K562 (cell line): ENCODE results near the gene COL1A1. TPM values are rescaled to one million over a fixed set of nuclear protein-coding genes. Genes with fewer than 3 reads are reported as not detected.
A peak's percentile ranks its signal among the peaks of the same experiment; 100 is the strongest.

Experiments used
- BMI1 ChIP-seq: fragments of 150-350 bp; IDR thresholded peaks from 2 replicates; pipeline ENCODE4 v1.6.1; 2014; ENCODE audit warnings: low read length
- CHD4 ChIP-seq: fragments of 200-600 bp; sonication (generic); IDR thresholded peaks from 3 replicates; pipeline ENCODE4 v1.6.1; 2012; ENCODE audit warnings: low read depth, mild to moderate bottlenecking, mixed read lengths, low read length, inconsistent platforms; ENCODE audit not compliant: insufficient read depth, insufficient replicate concordance, poor library complexity, severe bottlenecking
- ESRRA ChIP-seq: fragments of 450-650 bp; IDR thresholded peaks from 2 replicates; pipeline ENCODE4 v1.6.1; 2014; ENCODE audit warnings: low read depth, mild to moderate bottlenecking, moderate library complexity, borderline replicate concordance
- FOXK2 ChIP-seq, 2 experiments: fragments of 450-650 bp; IDR thresholded peaks in 1 of 2; conservative IDR thresholded peaks in 1 of 2; 2 replicates each; pipeline ENCODE4 v1.6.1; 2016; ENCODE audit warnings: low read depth in 2 of 2, mild to moderate bottlenecking in 1 of 2
- FOXM1 ChIP-seq, 2 experiments: fragments of 450-650 bp in 1 of 2; sonication (generic) in 1 of 2; formaldehyde crosslinking in 1 of 2; IDR thresholded peaks; 2 replicates each; pipeline versions ENCODE4 v1.6.1 to v1.9.0; 2017 to 2022; ENCODE audit warnings: low read depth in 2 of 2, mild to moderate bottlenecking in 2 of 2, missing genetic modification reagents in 1 of 2, moderate library complexity in 1 of 2
- POLR2AphosphoS5 ChIP-seq: IDR thresholded peaks from 2 replicates; pipeline ENCODE4 v1.6.1; 2011; ENCODE audit warnings: mild to moderate bottlenecking, low read depth, low read length, moderate library complexity; ENCODE audit not compliant: control insufficient read depth, insufficient read depth
- RBM15 ChIP-seq: fragments of 200-400 bp; formaldehyde crosslinking; IDR thresholded peaks from 2 replicates; pipeline ENCODE4 v1.6.1; 2018; ENCODE audit warnings: mild to moderate bottlenecking, low read length, moderate library complexity; ENCODE audit not compliant: insufficient read depth
- RBM17 ChIP-seq: fragments of 200-400 bp; formaldehyde crosslinking; IDR thresholded peaks from 2 replicates; pipeline ENCODE4 v1.6.1; 2017; ENCODE audit warnings: low read depth, mild to moderate bottlenecking, low read length, borderline replicate concordance
- SMAD3 ChIP-seq: fragments of 450-650 bp; formaldehyde crosslinking; conservative IDR thresholded peaks from 2 replicates; pipeline ENCODE4 v1.4.0; 2020; ENCODE audit warnings: mild to moderate bottlenecking
- TCF15 ChIP-seq: fragments of 250-450 bp; sonication (Bioruptor Pico); IDR thresholded peaks from 2 replicates; pipeline ENCODE4 v1.8.0; 2022; ENCODE audit warnings: moderate library complexity, mild to moderate bottlenecking, inconsistent platforms
- TEAD2 ChIP-seq: fragments of 450-650 bp; IDR thresholded peaks from 2 replicates; pipeline ENCODE4 v1.6.1; 2016; ENCODE audit warnings: missing genetic modification characterization, control low read depth, missing compliant biosample characterization
- TSC22D4 ChIP-seq: fragments of 450-650 bp; IDR thresholded peaks from 2 replicates; pipeline ENCODE4 v1.6.1; 2016; ENCODE audit warnings: missing genetic modification characterization, missing biosample characterization, control low read depth
- ZNF655 ChIP-seq: fragments of 250-450 bp; sonication (Bioruptor Pico); IDR thresholded peaks from 2 replicates; pipeline ENCODE4 v1.5.0; 2021
- ZNF717 ChIP-seq: fragments of 250-450 bp; sonication (Bioruptor Pico); IDR thresholded peaks from 2 replicates; pipeline ENCODE4 v1.5.0; 2021
- ZNF740 ChIP-seq, 3 experiments: fragments of 200-800 bp in 1 of 3; sonication (Bioruptor generic) in 1 of 3; sonication (generic) in 1 of 3; formaldehyde crosslinking in 1 of 3; IDR thresholded peaks; 2 replicates each; pipeline versions ENCODE4 v1.6.1 to v1.8.0; 2016 to 2022; ENCODE audit warnings: mild to moderate bottlenecking in 2 of 3, missing compliant biosample characterization in 2 of 3, missing genetic modification characterization in 2 of 3, missing genetic modification reagents in 1 of 3
- polyA plus RNA-seq, 8 experiments: library from polyadenylated mRNA; depleted of rRNA in 4 of 8; stranded (reverse) in 5 of 8; unstranded in 3 of 8; fragments of >200 nt; fragmentation: Nextera tagmentation in 2 of 8; fragmentation: Illumina TruSeq in 1 of 8; extraction: Ambion mirVana in 2 of 8; extraction: Trizol in 1 of 8; gene quantifications; 2 replicates each; pipeline versions ENCODE4 v1.2.1 to v1.2.3, GENCODE V29; 2011 to 2014; ENCODE audit warnings: inconsistent platforms in 1 of 8, missing spikeins in 1 of 8
- total RNA-seq, 7 experiments: library from RNA; depleted of rRNA in 6 of 7; stranded (reverse); fragments of >200 nt in 6 of 7; fragmentation: Illumina TruSeq in 2 of 7; extraction: Trizol in 2 of 7; gene quantifications; 2 replicates each; pipeline versions ENCODE4 v1.2.1 to v1.2.3, GENCODE V29; 2011 to 2021; ENCODE audit warnings: low replicate concordance in 1 of 7
- TF ChIP-seq, protein P1 (sequence below): fragments of 250-450 bp; sonication (Bioruptor Pico); IDR thresholded peaks from 2 replicates; pipeline ENCODE4 v1.4.0; 2020; ENCODE audit warnings: mild to moderate bottlenecking, moderate library complexity
- TF ChIP-seq, protein P2 (sequence below), 2 experiments: fragments of 250-450 bp in 1 of 2; fragments of 450-650 bp in 1 of 2; sonication (Bioruptor Pico) in 1 of 2; IDR thresholded peaks; 2 replicates each; pipeline versions ENCODE4 v1.6.1 to v1.8.0; 2016 to 2021; ENCODE audit warnings: mild to moderate bottlenecking in 2 of 2, moderate library complexity in 2 of 2, missing compliant biosample characterization in 1 of 2, missing genetic modification characterization in 1 of 2

COL1A1 gene
- total and polyA plus RNA-seq, 9 of the 15 experiments (the other 6 are each of a cell fraction or from before 2014, with no cell fraction given): 0.04 to 3.4 (median 0.18) TPM

DNA sequence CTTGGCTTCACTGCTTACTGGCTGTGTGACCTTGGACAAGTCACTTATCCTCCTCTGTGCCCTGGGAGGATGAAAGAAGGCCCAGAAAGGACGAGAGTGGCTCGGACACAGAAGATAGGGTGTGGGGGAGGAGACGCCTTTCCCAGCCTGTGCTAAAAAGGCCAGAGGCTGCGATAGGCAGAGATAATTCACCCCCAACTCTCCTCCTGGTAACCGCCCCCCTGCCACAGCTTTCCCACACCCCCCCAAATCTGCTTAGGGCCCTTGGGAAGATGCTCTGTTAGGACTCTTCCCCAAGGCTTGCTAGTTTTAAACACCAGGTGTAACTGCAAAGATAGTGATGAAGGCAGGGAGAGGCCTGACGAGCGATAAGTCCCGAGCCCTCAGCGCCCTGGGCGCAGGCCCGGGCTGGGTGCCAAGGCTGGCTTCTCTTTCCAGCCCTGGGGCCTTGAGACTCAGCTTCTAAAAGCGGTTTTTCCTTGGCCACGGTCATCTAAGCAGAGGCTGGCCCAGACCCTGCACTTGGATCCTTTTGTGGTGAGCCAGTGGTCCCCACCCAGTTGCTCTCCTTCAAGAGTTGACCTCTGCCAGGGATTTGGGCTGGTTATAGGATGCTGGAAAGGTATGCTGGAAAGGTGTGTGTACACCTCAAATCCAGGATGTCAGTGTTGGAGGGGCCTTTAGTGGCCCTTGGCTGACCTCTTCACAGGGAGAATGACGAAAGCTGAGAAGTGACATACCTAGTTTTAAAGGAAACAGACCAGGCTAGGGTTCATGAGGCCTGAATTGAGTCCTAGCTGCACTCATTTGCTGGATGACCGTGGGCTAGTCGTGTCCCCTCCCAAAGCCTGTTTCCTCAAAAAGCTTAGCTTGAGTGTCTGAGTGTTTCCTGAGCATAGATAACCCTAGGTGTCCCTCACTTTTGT, 47.5 kb downstream of the COL1A1 start (continued):
- TF ChIP-seq, protein P1, sequence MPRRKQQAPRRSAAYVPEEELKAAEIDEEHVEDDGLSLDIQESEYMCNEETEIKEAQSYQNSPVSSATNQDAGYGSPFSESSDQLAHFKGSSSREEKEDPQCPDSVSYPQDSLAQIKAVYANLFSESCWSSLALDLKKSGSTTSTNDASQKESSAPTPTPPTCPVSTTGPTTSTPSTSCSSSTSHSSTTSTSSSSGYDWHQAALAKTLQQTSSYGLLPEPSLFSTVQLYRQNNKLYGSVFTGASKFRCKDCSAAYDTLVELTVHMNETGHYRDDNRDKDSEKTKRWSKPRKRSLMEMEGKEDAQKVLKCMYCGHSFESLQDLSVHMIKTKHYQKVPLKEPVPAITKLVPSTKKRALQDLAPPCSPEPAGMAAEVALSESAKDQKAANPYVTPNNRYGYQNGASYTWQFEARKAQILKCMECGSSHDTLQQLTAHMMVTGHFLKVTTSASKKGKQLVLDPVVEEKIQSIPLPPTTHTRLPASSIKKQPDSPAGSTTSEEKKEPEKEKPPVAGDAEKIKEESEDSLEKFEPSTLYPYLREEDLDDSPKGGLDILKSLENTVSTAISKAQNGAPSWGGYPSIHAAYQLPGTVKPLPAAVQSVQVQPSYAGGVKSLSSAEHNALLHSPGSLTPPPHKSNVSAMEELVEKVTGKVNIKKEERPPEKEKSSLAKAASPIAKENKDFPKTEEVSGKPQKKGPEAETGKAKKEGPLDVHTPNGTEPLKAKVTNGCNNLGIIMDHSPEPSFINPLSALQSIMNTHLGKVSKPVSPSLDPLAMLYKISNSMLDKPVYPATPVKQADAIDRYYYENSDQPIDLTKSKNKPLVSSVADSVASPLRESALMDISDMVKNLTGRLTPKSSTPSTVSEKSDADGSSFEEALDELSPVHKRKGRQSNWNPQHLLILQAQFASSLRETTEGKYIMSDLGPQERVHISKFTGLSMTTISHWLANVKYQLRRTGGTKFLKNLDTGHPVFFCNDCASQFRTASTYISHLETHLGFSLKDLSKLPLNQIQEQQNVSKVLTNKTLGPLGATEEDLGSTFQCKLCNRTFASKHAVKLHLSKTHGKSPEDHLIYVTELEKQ (CRISPR knock-in tag): no peak
- TF ChIP-seq FOXK2 (conservative IDR thresholded peaks at IDR 0.05 in 1 of 2, IDR thresholded peaks at IDR 0.05 in 1 of 2; ENCODE audit: low read depth in 2 of 2) (no peak), CHD4 (no peak), BMI1 (no peak), ESRRA (peak; percentile 80), FOXM1 (IDR thresholded peaks at IDR 0.05; ENCODE audit: low read depth) (peak; percentile 45; the same call in 1 of the 2 replicates), FOXM1 (CRISPR knock-in tag; IDR thresholded peaks at IDR 0.05; ENCODE audit: low read depth) (no peak), ZNF717 (CRISPR knock-in tag) (no peak), TEAD2 (no peak), POLR2AphosphoS5 (peak; percentile 61; the same call in 1 of the 2 replicates), TCF15 (CRISPR knock-in tag) (no peak), ZNF740 (CRISPR knock-in tag; IDR thresholded peaks at IDR 0.05) (peak; percentile 54; the same call in 1 of the 2 replicates), ZNF740 (tag; IDR thresholded peaks at IDR 0.05) (no peak; a peak in 1 of 4 replicates), RBM17 (no peak), RBM15 (no peak), TSC22D4 (tag) (no peak), ZNF655 (no peak), SMAD3 (CRISPR knock-in tag) (no peak)
- TF ChIP-seq, protein P2, sequence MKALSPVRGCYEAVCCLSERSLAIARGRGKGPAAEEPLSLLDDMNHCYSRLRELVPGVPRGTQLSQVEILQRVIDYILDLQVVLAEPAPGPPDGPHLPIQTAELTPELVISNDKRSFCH (CRISPR knock-in tag; IDR thresholded peaks at IDR 0.05): no peak
- TF ChIP-seq, protein P2 (tag; IDR thresholded peaks at IDR 0.05): peak; percentile 40; the same call in 1 of the 2 replicates
